Uterus (tissue), 4 donors: ENCODE data around the gene FAM9C. TPM values are rescaled to one million over a fixed set of nuclear protein-coding genes. Genes with fewer than 3 reads are reported as not detected.

Source experiments
- DNase-seq, 2 donors: peaks; one replicate each; pipeline ENCODE4 v3.0.0-alpha.2; 2019 to 2020
- H3K27ac ChIP-seq, 2 donors: fragments of 200-600 bp; sonication (generic); 1 replicate in 1 of 2; 2 replicates in 1 of 2; pipeline ENCODE4 v1.5.1; 2016 to 2018
- H3K27me3 ChIP-seq, 2 donors: fragments of 200-600 bp; sonication (generic); one replicate each; pipeline ENCODE4 v1.5.1; 2018 to 2019; ENCODE audit warnings: control low read depth in 1 of 2
- H3K36me3 ChIP-seq, 2 donors: fragments of 200-600 bp; sonication (generic); one replicate each; pipeline ENCODE4 v1.5.1; 2019; ENCODE audit warnings: control low read depth in 1 of 2
- H3K4me1 ChIP-seq, 2 donors: fragments of 200-600 bp; sonication (generic); one replicate each; pipeline ENCODE4 v1.5.1; 2018 to 2019; ENCODE audit warnings: control low read depth in 1 of 2
- H3K4me3 ChIP-seq, 2 donors: fragments of 200-600 bp; sonication (generic); 1 replicate in 1 of 2; 2 replicates in 1 of 2; pipeline ENCODE4 v1.5.1; 2018 to 2019; ENCODE audit warnings: mild to moderate bottlenecking in 1 of 2
- H3K9me3 ChIP-seq, 2 donors: fragments of 200-600 bp; sonication (generic); one replicate each; pipeline ENCODE4 v1.5.1; 2019; ENCODE audit warnings: control low read depth in 1 of 2
- POLR2A ChIP-seq, 2 donors: fragments of 450-650 bp; IDR thresholded peaks; one replicate each; pipeline ENCODE4 v1.6.1; 2016; ENCODE audit warnings: antibody characterized with exemption in 2 of 2, mild to moderate bottlenecking in 1 of 2, moderate library complexity in 1 of 2
- intact Hi-C: fragments of 100-400 bp; cut with DNase I; formaldehyde crosslinking; loops from one replicate; pipeline ENCODE4 v1.15.1; 2023; ENCODE audit warnings: low total_unique reads
- total RNA-seq, 4 donors: library from RNA; depleted of rRNA in 3 of 4; stranded (reverse); fragments of >200 nt in 3 of 4; gene quantifications; one replicate each; pipeline versions ENCODE4 v1.1.0 to v1.2.4, GENCODE V29; 2014 to 2023
- TF ChIP-seq, protein P1 (sequence below), 4 experiments: fragments of 200-600 bp in 2 of 4; fragments of 450-650 bp in 2 of 4; sonication (generic) in 2 of 4; IDR thresholded peaks; one replicate each; pipeline ENCODE4 v1.5.1; 2016 to 2019; ENCODE audit warnings: antibody characterized with exemption in 4 of 4, mild to moderate bottlenecking in 2 of 4, moderate library complexity in 1 of 4
- donor health status: DM: yes; HTN: yes; CAD: no.

The FAM9C gene
- total RNA-seq, 4 donors from 2014 or later, result 0.07 TPM; not detected in 3

DNA sequence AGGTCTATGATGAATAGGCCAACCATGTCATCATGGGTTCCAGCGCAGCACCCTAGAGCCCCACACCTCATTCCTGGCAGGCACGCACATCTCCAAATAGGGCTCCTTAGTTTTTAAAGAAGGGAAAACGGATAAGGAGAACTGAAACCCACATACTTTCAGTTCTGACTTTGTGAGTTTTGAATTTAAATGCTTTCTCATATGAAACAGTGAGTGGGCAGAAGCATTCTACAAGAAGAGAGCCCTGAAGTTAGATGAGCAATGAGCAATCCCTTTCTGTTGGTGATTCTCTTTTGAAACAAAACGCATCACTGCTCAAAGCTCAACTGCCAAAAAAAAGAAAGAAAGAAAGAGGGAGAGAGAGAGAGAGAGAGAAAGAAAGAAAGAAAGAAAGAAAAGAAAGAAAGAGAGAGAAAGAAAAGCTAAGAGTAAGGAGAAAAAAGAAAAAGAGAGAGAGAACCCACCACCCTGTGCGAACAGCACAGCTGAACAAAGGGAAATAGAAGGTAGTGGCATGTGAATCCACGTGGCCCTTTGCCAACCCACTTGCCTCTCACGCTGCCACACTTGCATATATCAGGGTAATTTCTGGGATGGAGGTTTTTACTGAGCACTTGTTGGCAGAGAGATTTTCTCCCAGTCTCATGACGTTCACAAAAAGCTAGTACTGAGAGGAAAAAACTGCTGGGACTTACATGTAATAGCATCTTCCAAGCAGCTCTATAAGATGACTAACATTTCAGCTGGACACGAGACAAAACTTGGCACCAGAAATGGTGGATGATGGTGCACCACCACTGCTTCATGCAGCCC is 38.6 kb downstream of the FAM9C start:
- intact Hi-C loops, result loop anchor here (10.0 kb wide), 1 partner anchor 59 kb away; no protein-coding TSS in a partner anchor
- Histone ChIP-seq H3K36me3 (no peaks in the 10 kb centered on the region), H3K27ac (no peak overlapping the region), H3K27me3 (no peaks in the 10 kb centered on the region), H3K4me3 (no peak overlapping the region), H3K4me1 (no peaks in the 10 kb centered on the region), H3K9me3 (no peaks in the 10 kb centered on the region)
- no peak for DNase-seq
- no peak for TF ChIP-seq POLR2A (IDR thresholded peaks at IDR 0.05)
- TF ChIP-seq, protein P1, sequence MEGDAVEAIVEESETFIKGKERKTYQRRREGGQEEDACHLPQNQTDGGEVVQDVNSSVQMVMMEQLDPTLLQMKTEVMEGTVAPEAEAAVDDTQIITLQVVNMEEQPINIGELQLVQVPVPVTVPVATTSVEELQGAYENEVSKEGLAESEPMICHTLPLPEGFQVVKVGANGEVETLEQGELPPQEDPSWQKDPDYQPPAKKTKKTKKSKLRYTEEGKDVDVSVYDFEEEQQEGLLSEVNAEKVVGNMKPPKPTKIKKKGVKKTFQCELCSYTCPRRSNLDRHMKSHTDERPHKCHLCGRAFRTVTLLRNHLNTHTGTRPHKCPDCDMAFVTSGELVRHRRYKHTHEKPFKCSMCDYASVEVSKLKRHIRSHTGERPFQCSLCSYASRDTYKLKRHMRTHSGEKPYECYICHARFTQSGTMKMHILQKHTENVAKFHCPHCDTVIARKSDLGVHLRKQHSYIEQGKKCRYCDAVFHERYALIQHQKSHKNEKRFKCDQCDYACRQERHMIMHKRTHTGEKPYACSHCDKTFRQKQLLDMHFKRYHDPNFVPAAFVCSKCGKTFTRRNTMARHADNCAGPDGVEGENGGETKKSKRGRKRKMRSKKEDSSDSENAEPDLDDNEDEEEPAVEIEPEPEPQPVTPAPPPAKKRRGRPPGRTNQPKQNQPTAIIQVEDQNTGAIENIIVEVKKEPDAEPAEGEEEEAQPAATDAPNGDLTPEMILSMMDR (IDR thresholded peaks at IDR 0.05), result no peak

DNA sequence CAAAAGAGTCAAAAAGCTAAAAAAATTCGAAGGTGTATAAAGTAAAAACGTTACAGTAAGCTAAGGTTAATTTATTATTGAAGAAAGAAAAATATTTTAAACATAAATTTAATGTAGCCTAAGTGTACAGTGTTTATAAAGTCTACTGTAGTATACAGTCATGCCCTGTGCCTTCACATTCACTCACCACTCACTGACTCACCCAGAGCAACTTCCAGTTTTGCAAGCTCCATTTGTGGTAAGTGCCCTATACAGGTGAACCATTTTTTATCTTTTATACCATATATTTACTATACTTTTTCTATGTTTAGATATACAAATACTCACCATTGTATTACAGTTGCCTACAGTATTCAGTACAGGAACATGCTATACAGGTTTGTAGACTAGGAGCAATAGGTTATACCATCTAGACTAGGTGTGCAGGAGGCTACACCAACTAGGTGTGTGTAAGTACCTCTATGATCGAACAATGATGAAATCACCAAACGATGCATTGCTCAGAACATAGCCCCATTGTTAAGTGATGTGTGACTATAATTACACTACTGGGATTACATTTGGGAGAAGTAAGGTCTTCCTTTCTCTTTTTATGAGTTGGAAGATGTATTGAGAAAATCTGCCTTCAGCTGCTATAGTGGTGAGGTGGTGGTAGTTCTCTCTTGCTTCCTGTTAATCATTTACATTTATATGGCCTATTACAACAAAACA is 42.3 kb downstream of the FAM9C start:
- intact Hi-C loops, result loop anchor here (10.0 kb wide), 1 partner anchor 63 kb away; no protein-coding TSS in a partner anchor
- TF ChIP-seq, protein P1 (IDR thresholded peaks at IDR 0.05), result no peak
- TF ChIP-seq POLR2A (IDR thresholded peaks at IDR 0.05), result no peak
- DNase-seq, result no peak
- H3K4me1 ChIP-seq, result no peaks in the 10 kb centered on the region
- no peaks in the 10 kb centered on the region for H3K9me3 ChIP-seq
- H3K36me3 ChIP-seq, result no peaks in the 10 kb centered on the region
- H3K27ac ChIP-seq, result no peak overlapping the region
- H3K27me3 ChIP-seq, result no peaks in the 10 kb centered on the region
- no peak overlapping the region for H3K4me3 ChIP-seq

DNA sequence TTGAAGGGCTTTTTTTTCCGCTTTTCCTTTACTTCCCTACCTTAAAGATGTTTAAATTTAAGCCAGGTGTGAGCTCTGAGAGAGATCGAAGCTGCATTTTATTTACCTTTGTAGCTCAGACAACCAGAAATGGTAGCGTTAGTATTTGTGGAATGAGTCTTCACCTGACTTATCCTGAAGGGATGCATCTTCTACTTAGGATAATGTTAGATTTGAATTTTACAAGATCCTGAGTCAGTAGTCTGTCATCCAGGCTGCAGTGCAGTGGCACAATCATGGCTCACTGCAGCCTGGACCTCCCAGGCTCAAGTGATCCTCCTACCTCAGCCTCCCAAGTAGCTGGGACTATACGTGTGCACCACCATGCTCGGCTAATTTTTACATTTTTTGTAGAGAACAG is 43.3 kb downstream of the FAM9C start:
- intact Hi-C loops, result loop anchor here (10.0 kb wide), 1 partner anchor 64 kb away; no protein-coding TSS in a partner anchor
- Histone ChIP-seq H3K4me3 (no peak overlapping the region), H3K9me3 (no peaks in the 10 kb centered on the region), H3K4me1 (no peaks in the 10 kb centered on the region), H3K27me3 (no peaks in the 10 kb centered on the region), H3K36me3 (no peaks in the 10 kb centered on the region), H3K27ac (no peak overlapping the region)
- TF ChIP-seq, protein P1 (IDR thresholded peaks at IDR 0.05), result no peak
- no peak for TF ChIP-seq POLR2A (IDR thresholded peaks at IDR 0.05)
- no peak for DNase-seq

- H3K4me1 ChIP-seq, result no peaks in the 10 kb centered on the region
- peak overlapping the region in 1 of 2 donors; percentile 23 for H3K27ac ChIP-seq
- H3K36me3 ChIP-seq, result no peaks in the 10 kb centered on the region
- DNase-seq, result no peak
- TF ChIP-seq, protein P1 (IDR thresholded peaks at IDR 0.05), result no peak
- TF ChIP-seq POLR2A (IDR thresholded peaks at IDR 0.05), result no peak
- no peak overlapping the region for H3K4me3 ChIP-seq
- H3K27me3 ChIP-seq, result no peaks in the 10 kb centered on the region
- intact Hi-C loops, result loop anchor here (10.0 kb wide), 1 partner anchor 64 kb away; no protein-coding TSS in a partner anchor
- no peaks in the 10 kb centered on the region for H3K9me3 ChIP-seq
Measured at GRCh38 chrX:13000301-13000811, 44.1 kb downstream of the FAM9C start.

GRCh38 chrX:12999422-12999821 is 45.0 kb downstream of the FAM9C start:
- Histone ChIP-seq H3K4me3 (no peak overlapping the region), H3K27me3 (no peaks in the 10 kb centered on the region), H3K36me3 (no peaks in the 10 kb centered on the region), H3K9me3 (no peaks in the 10 kb centered on the region), H3K4me1 (no peaks in the 10 kb centered on the region), H3K27ac (no peak overlapping the region)
- DNase-seq, result no peak
- intact Hi-C loops, result no loop called here
- TF ChIP-seq POLR2A (IDR thresholded peaks at IDR 0.05), result no peak
- TF ChIP-seq, protein P1 (IDR thresholded peaks at IDR 0.05), result no peak
